ENCODE measurements around the gene NT5E.

NT5E gene

DNA sequence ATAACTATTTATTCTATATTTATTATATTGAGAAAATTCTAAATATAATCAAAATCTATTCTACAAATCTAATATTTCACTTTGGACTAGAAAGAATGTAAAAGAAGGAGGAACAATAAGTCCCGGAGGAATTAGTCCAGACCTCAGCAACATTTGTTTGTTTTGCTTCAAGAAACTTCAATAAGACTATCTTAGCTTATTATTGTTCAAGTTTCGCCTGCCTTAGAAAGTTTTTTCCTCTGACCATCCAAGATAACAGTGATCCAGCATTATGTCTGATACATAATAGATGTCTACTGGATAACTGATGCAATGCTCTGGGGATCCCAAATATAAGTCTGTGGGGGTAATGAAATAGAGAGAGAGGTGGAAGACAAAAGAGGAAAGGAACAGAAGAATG lies 28.7 kb upstream of the NT5E start:
- in situ Hi-C loops (cut with MboI; ENCODE audit: low sequenced_read_pairs), result no loop called here

DNA sequence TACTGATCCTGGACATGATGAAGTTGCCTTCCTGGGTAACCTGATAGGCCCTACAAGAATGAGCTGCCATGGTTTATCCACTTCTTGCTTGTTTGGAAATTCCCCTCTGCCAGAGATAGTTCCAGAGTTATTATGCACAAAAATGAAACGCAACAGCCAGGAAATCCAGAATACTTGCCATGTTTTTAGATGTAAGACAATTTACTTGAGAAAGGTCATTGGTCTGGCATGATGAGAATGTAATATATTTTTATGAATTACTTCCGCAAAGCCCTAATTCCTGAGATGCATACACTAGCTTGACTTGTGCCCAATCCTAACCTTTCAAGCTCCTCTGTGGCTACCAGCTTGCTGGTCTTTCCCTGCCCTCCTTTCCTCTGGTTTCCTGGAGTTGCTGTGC lies 27.9 kb upstream of the NT5E start:
- in situ Hi-C loops (cut with MboI; ENCODE audit: low sequenced_read_pairs), result no loop called here

DNA sequence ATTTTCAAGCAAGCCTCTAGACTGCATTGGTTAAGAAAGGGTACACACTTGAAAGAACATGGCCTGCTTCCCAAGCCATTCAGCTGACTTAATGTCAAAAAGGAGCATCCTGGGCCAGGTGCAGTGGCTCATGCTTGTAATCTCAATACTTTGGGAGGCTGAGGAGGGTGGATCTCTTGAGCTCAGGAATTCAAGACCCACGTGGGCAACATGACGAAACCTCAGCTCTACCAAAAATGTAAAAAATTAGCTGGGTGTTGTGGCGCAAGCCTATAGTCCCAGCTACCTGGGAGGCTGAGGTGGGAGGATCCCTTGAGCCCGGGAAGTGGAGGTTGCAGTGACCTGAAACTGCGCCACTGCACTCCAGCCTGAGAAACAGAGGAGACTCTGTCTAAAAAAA lies 26.9 kb upstream of the NT5E start:
- in situ Hi-C loops (cut with MboI; ENCODE audit: low sequenced_read_pairs), result no loop called here

- in situ Hi-C loops (cut with MboI; ENCODE audit: low sequenced_read_pairs), result no loop called here
These were observed 24.9 kb upstream of the NT5E start for GRCh38 chr6:85424981-85425380.

GRCh38 chr6:85425997-85426396 lies 23.9 kb upstream of the NT5E start:
- in situ Hi-C loops (cut with MboI; ENCODE audit: low sequenced_read_pairs), result no loop called here

DNA sequence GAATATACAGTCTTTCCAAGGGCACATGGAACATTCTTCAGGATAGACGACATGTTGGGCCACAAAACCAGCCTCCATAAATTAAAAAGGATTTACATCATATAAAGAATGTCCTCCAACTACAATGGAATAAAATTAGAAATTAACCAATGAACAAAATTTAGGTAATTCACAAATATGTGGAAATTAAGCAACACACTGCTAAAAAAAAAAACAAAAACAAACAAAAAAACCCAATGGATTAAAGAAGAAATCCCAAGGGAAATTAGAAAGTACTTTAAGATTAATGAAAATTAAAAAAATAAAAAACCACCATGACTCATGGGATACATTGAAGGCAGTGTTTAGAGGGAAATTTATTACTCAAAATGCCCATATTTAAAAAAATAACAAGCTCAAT lies 21.4 kb upstream of the NT5E start:
- in situ Hi-C loops (cut with MboI; ENCODE audit: low sequenced_read_pairs), result no loop called here

GRCh38 chr6:85429346-85429745 lies 20.5 kb upstream of the NT5E start:
- in situ Hi-C loops (cut with MboI; ENCODE audit: low sequenced_read_pairs), result no loop called here

- in situ Hi-C loops (cut with MboI; ENCODE audit: low sequenced_read_pairs), result no loop called here
These were observed 18.6 kb upstream of the NT5E start for GRCh38 chr6:85431271-85431670.

GRCh38 chr6:85432554-85432953 lies 17.3 kb upstream of the NT5E start:
- in situ Hi-C loops (cut with MboI; ENCODE audit: low sequenced_read_pairs), result no loop called here

GRCh38 chr6:85435851-85436250 lies 14.0 kb upstream of the NT5E start:
- in situ Hi-C loops (cut with MboI; ENCODE audit: low sequenced_read_pairs), result no loop called here

DNA sequence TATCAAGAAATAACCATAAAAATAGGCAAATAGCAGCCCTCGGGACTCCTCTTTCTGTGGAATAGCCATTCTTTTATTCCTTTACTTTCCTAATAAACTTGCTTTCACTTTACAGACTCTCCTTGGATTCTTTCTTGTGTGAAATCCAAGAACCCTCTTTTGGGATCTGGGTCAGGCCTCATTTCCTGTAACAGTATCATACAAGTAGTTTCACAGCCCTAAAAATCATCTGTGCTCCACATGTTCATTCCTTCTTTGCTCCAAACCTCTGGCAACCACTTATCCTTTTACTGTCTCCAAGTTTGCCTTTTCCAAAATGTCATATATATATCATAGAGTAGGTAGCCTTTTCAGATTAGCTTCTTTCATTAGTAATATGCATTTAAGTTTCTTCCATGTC lies 13.5 kb upstream of the NT5E start:
- in situ Hi-C loops (cut with MboI; ENCODE audit: low sequenced_read_pairs), result no loop called here

DNA sequence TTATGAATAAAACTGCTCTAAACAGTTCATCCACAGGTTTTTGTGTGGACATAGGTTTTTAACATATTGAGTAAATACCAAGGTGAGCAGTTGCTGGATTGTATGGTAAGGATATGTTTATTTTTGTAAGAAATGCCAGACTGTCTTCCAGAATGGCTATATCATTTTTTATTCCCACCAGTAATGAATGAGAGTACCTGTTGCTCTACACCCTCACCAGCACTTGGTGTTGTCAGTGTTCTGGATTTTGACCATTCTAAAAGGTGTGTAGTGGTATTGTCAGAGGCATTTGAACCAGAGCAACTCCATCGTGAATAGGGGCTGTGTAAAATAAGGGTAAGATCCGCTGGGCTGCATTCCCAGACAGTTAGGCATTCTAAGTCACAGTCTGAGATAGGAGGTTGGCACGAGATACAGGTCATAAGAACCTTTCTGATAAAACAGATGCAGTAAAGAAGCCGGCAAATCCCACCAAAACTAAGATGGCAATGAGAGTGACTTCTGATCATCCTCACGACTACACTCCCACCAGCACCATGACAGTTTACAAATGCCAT lies 12.9 kb upstream of the NT5E start:
- in situ Hi-C loops (cut with MboI; ENCODE audit: low sequenced_read_pairs), result no loop called here

DNA sequence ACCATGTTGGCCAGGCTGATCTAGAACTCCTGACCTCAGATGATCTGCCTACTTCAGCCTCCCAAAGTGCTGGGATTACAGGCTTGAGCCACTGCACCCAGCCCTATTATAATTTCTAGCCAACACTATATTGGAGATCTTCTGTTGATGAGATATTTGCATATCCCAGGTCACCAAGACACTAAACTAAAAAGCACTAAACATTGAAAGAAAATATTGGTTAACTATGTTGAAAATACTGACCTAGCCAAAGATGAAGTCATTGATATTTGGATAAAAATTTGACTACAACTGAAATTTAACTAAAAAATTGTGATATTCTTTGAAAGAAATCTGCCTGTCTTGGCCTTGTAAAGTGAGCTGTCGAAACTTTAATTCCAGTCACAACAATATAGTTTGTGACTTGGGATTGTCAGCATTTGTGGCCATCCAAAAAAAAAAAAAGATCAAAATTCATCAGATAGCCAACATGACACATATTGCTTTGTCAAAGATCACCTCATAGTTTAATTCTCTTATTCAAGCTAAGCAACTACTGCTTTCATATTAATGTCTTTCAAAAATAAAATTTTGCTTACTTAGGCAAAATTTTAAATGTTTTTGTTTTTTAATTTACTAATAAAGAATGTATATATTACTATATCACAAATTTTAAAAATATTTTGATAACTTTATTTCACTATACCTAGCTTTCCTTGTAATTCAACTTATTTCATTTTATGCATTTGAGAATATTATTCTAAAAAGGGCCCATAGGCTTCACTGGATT lies 6.3 kb upstream of the NT5E start:
- in situ Hi-C loops (cut with MboI; ENCODE audit: low sequenced_read_pairs), result no loop called here

GRCh38 chr6:85449388-85449817 lies 480 bp upstream of the NT5E start:
- in situ Hi-C loops (cut with MboI; ENCODE audit: low sequenced_read_pairs), result no loop called here

DNA sequence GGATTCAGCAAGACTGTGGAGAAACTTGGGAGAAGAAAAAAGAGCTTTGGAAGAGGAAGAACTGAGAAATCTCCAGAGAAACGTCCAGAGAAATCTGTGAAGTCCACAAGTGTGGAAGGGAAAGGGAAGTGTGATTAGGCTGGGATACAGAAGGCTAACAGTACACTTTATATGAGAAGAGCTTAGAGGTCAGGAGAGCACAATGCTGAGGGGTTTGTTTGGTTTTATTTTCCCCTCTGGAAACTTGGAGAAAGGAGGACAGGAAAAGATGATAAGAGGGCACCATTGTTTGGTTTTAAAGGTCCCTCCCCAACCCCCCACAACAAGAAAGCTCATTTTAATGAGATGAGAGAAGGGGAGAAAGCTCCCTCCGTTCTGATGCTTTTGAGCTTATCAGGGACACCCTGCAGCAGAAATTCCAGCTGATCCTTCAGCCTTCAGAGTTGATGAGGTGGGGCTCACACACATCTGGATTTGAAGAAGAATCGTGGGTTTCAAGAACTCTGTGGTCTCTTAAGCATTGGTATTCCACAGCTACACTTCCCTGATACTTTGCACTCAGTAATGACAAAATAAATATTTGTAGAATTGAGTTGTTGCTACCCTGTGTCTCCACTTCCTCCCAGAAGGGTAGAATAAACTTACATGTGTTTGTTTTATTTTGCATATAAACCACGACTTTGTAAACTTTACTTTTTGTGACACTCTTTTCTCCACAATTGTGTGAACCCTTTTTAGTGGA lies 1.9 kb downstream of the NT5E start:
- in situ Hi-C loops (cut with MboI; ENCODE audit: low sequenced_read_pairs), result no loop called here

- in situ Hi-C loops (cut with MboI; ENCODE audit: low sequenced_read_pairs), result no loop called here
These were observed 2.6 kb downstream of the NT5E start for GRCh38 chr6:85452441-85452881.

GRCh38 chr6:85453052-85453451 lies 3.2 kb downstream of the NT5E start:
- in situ Hi-C loops (cut with MboI; ENCODE audit: low sequenced_read_pairs), result no loop called here

DNA sequence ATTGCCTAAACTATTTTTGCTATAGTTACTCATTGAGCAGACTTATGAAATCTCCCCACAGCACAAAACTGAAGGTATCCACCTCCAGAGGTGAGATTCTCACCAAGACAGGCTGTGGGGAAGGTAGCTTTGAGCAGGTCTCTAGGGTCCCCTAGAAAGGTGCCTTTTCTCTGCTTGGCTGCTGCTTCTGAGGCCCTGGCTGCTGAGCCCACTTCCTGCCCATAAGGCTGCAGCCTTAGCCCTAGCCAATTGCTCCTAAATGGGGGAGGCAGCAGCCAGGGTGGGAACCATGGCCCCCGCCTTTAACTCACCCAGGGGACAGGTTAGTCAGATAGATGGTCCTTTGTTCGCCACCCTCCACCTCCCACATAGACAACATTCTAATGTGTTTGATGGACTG lies 3.6 kb downstream of the NT5E start:
- in situ Hi-C loops (cut with MboI; ENCODE audit: low sequenced_read_pairs), result no loop called here

GRCh38 chr6:85455471-85456026 lies 5.7 kb downstream of the NT5E start:
- in situ Hi-C loops (cut with MboI; ENCODE audit: low sequenced_read_pairs), result no loop called here

DNA sequence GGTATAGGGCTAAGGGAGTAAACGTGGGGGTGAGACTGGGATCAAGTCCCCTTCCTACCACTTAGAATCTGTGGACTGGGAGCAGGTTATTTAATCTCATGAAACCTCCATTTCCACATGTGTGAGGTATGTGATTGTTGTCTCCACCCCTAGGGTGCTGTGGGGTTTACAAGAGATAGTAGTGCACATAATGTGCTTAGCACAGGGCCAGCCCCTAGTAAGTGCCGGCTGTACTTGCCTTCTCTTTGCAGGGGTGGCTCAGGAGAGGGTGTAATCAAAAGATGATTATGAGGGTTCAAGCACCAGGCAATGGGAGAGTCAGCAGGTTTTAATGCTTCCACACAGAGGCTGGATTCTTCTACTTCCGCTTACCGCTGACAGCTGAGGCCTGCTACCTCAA lies 6.9 kb downstream of the NT5E start:
- in situ Hi-C loops (cut with MboI; ENCODE audit: low sequenced_read_pairs), result no loop called here

GRCh38 chr6:85458184-85458583 lies 8.3 kb downstream of the NT5E start:
- in situ Hi-C loops (cut with MboI; ENCODE audit: low sequenced_read_pairs), result no loop called here

DNA sequence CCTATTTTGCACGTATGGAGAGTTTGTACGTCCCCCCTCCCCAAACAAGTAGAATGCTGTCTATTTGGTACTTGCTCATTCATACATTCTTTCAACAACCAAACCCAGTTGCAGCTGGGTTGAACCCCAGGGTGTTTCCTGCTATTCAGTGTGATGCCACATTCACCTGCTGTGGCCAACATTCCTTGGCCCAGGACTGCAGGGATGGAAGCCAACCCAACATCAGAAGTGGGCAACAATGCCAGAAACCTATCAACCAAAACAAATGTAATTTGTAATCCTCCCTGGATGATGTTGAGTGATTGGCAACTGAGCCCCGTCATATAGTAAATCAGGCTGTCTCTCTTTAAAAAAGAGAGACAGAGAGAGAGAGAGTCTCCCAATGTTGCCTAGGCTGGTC lies 8.9 kb downstream of the NT5E start:
- in situ Hi-C loops (cut with MboI; ENCODE audit: low sequenced_read_pairs), result no loop called here

Data from hTERT RPE-1 (cell line).